SW480 (cell line): ENCODE measurements around the gene VPS13C.
"Not testable (repeated sequence)": the region's sequence is repeated elsewhere in the genome, so short reads cannot be mapped to it uniquely, and the experiment has no call there.

Experiments used
- DNase-seq: peaks from one replicate; pipeline ENCODE4 v3.0.0-alpha.2; 2016; ENCODE audit warnings: low spot score

The VPS13C gene

DNA sequence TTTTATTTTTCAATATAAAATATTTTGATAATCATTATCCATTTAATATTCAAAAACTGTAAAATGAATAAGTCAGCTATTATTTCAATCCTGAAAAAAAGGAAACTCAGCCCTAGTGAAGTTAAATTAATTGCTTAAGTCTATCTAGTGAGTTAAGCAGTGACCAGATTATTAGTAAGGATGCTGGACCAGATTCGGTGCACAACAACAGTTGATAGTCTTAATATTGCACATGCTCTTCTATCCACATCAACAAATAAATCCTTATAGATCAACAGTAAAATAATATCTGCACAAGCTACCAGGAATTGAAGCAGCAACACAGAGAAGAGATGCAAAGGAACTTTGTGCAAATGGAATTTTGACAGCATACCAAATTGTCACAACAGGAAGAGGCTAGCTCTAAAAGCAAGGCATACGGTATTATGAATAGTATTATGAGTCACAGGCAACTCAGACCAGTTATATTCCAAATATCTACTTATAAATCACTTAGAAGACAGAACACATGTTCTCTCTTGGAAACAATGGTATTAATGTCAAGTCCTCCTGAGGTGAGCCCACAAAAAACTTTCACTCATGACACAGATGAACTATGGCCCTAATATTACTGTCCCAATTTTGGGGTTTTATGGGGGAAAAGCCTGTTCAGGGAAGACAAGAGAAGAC, 24.9 kb downstream of the VPS13C start:
- DNase-seq: no peak

DNA sequence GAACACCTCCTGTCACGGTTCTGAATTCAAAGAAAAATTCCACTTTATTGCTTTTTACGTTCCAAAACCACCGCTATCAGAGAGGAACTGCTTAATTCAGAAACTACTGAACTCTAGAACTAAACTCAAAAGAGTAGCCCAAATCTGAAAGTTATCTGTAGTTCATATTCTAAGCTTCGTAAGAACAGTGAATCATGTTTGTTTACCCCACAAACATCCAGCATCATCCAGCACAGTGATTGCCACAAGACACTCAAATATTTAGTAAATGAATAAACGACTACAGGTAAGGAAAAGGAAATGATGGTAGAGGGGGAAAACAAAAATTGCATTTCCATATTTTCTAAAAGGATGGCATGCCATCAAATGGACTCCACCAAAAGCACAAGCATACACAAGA, 32.3 kb downstream of the VPS13C start:
- DNase-seq: no peak

- DNase-seq: no peak
Observed at GRCh38 chr15:62027263-62027565, 33.0 kb downstream of the VPS13C start.

DNA sequence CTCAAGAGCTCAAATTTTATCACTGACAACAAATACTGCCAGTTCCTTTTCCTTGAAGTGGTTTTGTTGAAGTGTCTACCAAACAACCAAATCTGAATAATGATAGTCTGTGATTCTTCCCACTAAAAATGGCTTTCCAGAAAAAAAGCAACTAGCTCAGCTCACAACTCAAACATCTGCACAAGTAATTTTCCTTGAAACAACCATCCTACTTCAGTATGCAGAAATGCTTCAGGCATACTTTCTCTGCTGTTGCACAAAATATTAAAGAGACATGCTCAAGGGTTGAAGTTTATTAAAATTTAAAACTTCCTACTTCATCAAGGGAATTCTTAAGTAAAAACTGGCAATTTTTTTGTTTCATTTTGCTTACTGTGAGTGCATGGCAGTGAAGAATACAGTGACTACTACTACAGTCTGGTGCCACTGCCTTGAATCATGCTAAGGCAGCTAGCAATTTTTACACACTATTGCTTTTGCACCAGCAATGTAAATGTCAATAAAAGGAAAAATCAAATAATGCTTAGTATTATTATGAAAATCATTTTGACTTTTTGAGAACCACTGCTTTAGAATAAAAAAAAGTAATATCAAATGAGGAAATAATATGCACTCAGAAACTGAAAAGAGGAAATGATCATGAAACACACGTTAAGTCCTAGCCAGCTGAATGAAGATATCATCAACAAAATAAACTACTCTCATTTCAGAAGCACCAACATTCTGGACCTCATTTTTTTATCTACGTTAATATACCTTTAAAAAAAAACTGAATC, 33.6 kb downstream of the VPS13C start:
- no peak for DNase-seq

DNA sequence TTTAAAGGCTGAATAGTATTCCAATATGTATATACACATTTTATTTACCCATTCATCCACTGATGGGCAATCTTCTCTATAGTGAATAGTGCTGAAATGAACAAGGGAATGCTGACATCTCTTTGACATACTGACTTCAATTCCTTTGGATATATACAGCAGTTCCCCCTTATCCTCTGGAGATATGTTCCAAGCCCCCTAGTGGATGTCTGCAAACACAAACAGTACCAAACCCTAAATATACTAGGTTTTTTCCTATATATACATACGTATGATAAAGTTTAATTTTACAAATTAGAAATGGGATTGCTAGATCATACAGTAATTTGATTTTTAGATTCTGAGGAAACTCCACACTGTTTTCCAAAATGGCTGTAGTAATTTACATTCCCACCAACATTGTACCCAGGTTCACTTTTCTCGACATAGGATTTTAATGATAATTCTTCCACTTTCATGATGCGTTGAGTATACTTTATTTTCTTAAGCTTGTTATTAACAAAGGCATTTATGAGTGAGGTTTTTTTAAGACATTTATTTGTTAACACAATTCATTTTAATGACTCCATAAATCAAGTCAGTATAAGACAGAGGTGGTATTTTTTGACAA, 38.2 kb downstream of the VPS13C start:
- DNase-seq: no peak

DNA sequence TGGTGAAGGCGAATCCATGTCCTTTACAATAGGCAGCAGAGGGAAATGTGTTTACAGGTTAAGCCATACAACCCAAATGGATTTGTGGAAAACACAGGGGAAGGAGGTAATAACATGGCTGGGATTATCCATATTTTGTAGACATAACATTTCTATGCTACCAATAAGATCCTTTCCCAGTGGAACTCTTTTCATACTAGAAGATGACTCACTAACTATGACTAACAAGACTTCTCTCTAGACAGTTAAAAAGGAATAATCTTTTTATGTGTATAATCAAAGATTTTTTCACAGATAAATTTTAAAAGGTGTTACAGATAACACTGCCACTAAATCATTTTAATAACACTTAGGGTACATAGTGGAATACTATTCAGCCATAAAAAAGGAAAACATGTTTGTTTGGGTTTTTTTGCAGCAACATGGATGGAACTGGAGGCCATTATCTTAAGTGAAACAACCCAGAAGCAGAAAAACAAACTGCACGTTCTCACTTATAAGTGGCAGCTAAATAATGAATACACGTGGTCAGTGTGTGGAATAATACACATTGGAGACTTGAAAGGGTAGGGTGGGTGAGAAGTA, 39.6 kb downstream of the VPS13C start:
- no peak for DNase-seq

GRCh38 chr15:62005354-62005753, 54.9 kb downstream of the VPS13C start:
- DNase-seq: not testable (repeated sequence)

DNA sequence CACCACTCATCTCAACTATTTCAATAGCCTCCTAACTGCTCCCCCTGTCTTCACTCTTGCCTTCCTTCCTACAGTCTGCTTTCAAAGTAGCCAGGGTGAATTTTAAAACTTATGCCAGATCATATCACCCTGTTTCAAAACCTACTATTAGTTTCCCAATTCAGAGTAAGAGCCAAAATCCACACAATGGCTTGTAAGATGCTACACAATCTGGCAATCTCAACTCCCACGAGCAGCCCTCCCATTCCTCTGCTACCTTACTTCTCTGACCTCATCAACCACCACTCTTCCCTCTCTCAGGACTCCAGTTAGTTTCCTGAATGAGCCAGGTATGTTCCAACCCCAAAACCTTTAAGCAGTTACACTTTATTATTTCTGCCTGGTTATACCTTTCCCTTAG, 62.5 kb downstream of the VPS13C start:
- DNase-seq: no peak

DNA sequence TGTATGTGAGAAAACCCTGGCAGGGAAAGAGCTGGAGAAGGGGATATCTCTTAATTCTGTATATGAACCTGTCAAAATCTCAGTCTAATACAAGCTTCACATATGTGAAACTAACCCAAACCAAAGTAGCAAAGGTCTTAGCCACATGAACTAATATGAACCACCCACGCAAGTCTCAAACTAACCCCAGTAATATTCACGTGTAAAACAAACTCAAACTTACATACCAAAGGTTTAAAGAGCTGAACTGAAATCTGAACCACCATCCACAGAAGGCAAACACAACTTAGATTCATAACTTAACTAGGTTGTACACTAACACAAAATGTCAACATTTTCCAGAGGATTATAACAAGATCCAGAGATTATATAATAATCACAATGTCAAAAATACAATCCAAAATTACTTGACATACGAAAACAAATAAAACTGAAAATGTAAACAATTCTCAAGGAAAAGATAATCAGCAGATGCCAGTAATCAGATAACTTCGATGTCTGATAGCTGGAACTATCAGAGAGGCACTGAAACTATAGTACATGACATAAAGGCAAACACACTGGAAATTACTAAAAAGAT, 64.1 kb downstream of the VPS13C start:
- no peak for DNase-seq

DNA sequence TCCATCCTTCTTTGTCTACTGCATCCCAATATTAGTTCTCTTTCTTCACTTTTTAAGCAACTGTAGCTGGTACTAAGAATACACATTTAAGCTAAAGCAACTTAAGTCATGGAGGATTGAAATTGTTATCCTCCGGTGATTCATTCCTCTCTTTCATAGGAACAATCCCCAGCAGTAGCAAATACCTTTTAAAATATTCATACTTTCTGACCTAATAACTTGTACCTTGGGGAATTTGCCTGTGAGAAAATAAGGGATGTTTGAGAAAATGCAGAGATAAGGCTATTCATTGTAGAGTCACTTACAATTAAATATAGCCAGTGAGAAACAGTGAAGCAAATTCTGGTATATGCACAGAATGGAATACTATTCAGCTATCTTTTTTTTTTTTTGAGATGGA, 66.0 kb downstream of the VPS13C start:
- DNase-seq: no peak

GRCh38 chr15:61992518-61992917, 67.7 kb downstream of the VPS13C start:
- DNase-seq: no peak

GRCh38 chr15:61989667-61990066, 70.6 kb downstream of the VPS13C start:
- no peak for DNase-seq

DNA sequence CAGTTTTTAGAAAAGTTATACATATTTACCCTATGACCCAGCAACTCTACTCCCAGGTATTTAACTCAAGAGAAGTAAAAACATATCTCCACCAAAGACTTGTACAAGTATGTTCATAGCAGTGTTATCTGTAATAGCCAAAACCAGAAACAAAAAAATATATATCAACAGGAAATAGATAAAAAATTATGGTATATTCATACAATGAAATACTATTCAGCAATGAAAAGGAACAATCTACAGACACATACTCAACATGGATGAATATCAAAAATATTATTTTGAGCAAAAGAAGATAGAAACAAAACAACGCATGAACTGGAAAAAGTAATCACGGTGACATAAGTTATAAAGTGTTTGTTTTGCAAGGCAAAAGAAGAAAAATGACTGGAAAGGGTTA, 72.4 kb downstream of the VPS13C start:
- DNase-seq: no peak

DNA sequence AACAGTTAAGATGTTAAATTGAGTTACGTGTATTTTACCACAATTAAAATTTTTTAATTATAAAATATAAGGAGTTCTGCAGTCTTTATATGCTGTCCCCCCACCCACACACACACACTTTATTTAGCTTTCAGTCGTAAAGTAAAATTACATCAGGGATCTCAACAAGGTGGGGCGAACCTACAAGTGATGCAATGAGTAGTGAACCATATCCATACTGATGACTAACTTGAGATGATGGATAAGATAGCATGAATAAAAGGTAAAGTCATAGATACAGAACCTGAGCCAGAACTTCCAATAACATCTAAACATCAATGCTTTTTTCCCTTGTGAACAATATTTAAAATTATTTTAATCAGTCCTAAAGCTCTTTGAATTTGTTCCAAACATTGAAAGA, 77.2 kb downstream of the VPS13C start:
- no peak for DNase-seq

DNA sequence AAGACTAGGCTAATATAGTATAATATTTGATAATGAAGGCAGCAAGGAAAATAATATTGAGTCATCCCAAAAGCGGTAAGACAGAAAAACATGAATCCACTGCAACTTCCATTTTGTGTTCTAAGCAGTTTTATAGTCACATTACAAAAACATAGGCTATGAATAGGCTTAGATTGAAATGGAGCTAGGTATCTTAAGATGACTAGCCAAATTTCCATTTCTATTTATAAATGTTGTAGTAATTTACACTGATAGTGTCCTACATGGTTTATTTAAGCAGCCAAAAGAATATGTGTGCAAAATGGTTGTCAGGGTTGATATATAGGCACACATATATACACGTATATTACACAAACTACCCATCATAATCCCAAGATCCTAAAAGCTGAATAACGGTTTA, 82.0 kb downstream of the VPS13C start:
- no peak for DNase-seq

- peak; percentile 3 for DNase-seq
Observed at GRCh38 chr15:61974759-61975158, 85.5 kb downstream of the VPS13C start.

GRCh38 chr15:61974118-61974517, 86.1 kb downstream of the VPS13C start:
- DNase-seq: no peak

GRCh38 chr15:61951949-61952348, 108.3 kb downstream of the VPS13C start:
- no peak for DNase-seq

DNA sequence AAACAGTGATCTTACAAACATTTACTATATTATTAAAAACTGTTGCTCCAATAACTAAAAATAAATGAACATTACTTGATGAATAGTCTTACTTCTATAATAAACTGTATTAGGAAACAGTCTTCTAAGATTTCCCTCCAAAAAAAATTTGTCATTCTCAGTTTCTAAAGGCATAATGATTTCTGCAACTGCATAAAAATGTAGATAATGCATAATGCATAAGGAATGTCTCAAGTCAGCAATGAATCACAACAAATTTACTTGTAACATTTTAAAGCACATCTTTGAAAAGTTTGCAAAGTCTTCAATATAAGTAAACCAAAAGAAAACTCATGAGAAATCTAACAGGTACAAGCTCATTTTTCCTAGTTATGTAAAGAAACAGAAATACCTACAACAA, 113.5 kb downstream of the VPS13C start:
- DNase-seq: no peak

DNA sequence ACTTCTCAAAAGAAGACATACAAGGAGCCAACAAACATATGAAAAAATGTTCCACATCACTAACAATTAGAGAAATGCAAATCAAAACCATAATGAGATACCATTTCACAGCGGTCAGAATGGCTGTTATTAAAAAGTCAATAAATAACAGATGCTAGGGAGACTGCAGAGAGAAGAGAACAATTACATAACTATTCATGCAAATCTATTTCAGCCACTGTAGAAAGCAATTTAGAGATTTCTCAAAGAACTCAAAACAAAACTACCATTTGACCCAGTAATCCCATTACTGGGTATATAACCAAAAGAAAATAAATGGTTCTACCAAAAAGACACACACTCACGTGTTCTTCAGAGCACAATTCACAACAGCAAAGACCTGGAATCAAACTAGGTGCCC, 116.3 kb downstream of the VPS13C start:
- DNase-seq: no peak

DNA sequence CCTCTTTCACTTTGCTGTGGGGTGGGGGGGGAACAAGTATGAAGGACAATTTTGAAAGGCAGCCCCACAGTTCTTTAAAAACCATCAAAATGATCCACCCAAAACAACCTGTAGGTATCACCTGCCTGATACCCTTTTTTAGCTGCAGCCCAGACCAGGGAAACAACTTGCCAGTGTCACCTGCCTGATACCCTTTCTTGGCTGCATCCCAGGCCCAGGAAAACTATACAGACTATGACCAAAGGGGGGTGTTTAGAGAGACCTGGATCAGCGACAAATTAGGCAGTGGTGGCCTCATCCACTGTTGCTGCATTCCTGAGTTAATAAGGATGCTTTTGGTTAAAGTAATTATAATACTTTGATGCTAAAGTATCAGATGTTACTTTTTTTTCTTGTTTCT, 122.0 kb downstream of the VPS13C start:
- DNase-seq: no peak

GRCh38 chr15:61936528-61937195, 123.6 kb downstream of the VPS13C start:
- DNase-seq: no peak
